Endothelial cell of umbilical vein (primary cell): ENCODE results near the gene RAB17. TPM values are rescaled to one million over a fixed set of nuclear protein-coding genes. Genes with fewer than 3 reads are reported as not detected.

ENCODE experiments used
- BruUV-seq: library from RNA; stranded (reverse); fragments of 400-500 nt; replicated peaks from 2 replicates; lab custom pipeline; 2021; lab: Mats Ljungman, UMichigan
- CTCF ChIA-PET: fragments of 300-600, 350-600 bp; sonication (Branson Sonifier 250); formaldehyde crosslinking; loops from one replicate; lab custom pipeline; 2021; ENCODE audit warnings: antibody characterized with exemption, inconsistent platforms; lab: Charles Lee
- POLR2A ChIA-PET: fragments of 300-600, 350-600 bp; sonication (Branson Sonifier 250); formaldehyde crosslinking; loops from one replicate; lab custom pipeline; 2021; ENCODE audit warnings: antibody characterized with exemption, inconsistent platforms; lab: Charles Lee
- DNase-seq: peaks from one replicate; pipeline ENCODE4 v3.0.0-alpha.2; 2011; ENCODE audit warnings: low read depth, low spot score
- FAIRE-seq: peaks from 2 replicates; lab custom pipeline; 2011; peaks lifted over from hg19 to GRCh38; lab: Jason Lieb, UNC
- H2AFZ ChIP-seq: 2 replicates; pipeline ENCODE4 v1.6.0; 2012; ENCODE audit warnings: low read depth, low read length, control low read depth, inconsistent platforms
- H3K27ac ChIP-seq: 2 replicates; pipeline ENCODE4 v1.5.1; 2011; ENCODE audit warnings: low read depth, mild to moderate bottlenecking, control low read depth, low read length, moderate library complexity; ENCODE audit not compliant: insufficient read depth
- H3K27me3 ChIP-seq, 2 experiments: 2 replicates each; pipeline versions ENCODE4 v1.6.0 to v1.6.1; 2011; ENCODE audit warnings: low read length in 2 of 2, mixed read lengths in 1 of 2; ENCODE audit not compliant: control insufficient read depth in 2 of 2, insufficient read depth in 2 of 2
- H3K36me3 ChIP-seq, 2 experiments: 2 replicates in 1 of 2; 3 replicates in 1 of 2; pipeline ENCODE4 v1.5.1; 2011; ENCODE audit warnings: low read length in 2 of 2, mild to moderate bottlenecking in 1 of 2, moderate library complexity in 1 of 2; ENCODE audit not compliant: control insufficient read depth in 2 of 2, insufficient read depth in 2 of 2; ENCODE audit errors: extremely low read depth in 1 of 2
- H3K4me1 ChIP-seq: 3 replicates; pipeline ENCODE4 v1.5.1; 2011; ENCODE audit warnings: mild to moderate bottlenecking, low read length; ENCODE audit not compliant: control insufficient read depth, insufficient read depth; ENCODE audit errors: extremely low read depth
- H3K4me2 ChIP-seq: 2 replicates; pipeline ENCODE4 v1.6.1; 2011; ENCODE audit warnings: low read length, control low read depth, mixed read lengths; ENCODE audit not compliant: insufficient read depth
- H3K4me3 ChIP-seq, 3 experiments: fragments of 200-600 bp in 1 of 3; sonication (generic), shearing (Covaris generic) in 1 of 3; replicated peaks in 1 of 3; 2 replicates each; pipeline ENCODE4 v1.5.1; 2011 to 2016; ENCODE audit warnings: control low read depth in 3 of 3, low read length in 3 of 3, mild to moderate bottlenecking in 2 of 3, inconsistent platforms in 1 of 3, low read depth in 1 of 3, moderate library complexity in 1 of 3; ENCODE audit not compliant: insufficient read depth in 1 of 3
- H3K79me2 ChIP-seq: 2 replicates; pipeline ENCODE4 v1.6.0; 2012; ENCODE audit warnings: low read length, inconsistent platforms; ENCODE audit not compliant: control insufficient read depth, insufficient read depth
- H3K9ac ChIP-seq: replicated peaks from 2 replicates; pipeline ENCODE3; 2011; ENCODE audit warnings: low read length, control low read depth; ENCODE audit not compliant: insufficient read depth; ENCODE audit errors: extremely low read depth
- H3K9me1 ChIP-seq: replicated peaks from 3 replicates; pipeline ENCODE4 v1.6.0; 2011; ENCODE audit warnings: mild to moderate bottlenecking, low read length; ENCODE audit not compliant: control insufficient read depth, insufficient read depth; ENCODE audit errors: extremely low read depth
- H3K9me3 ChIP-seq: replicated peaks from 2 replicates; pipeline ENCODE4 v1.5.1; 2012; ENCODE audit warnings: low read length, inconsistent platforms; ENCODE audit not compliant: control insufficient read depth, insufficient read depth
- H4K20me1 ChIP-seq: replicated peaks from 2 replicates; pipeline ENCODE3; 2011; ENCODE audit warnings: mild to moderate bottlenecking, low read length; ENCODE audit not compliant: control insufficient read depth, insufficient read depth; ENCODE audit errors: extremely low read depth
- EZH2 ChIP-seq: IDR thresholded peaks from 2 replicates; pipeline ENCODE4 v1.6.1; 2012; ENCODE audit warnings: borderline replicate concordance, low read depth, mild to moderate bottlenecking, moderate library complexity, low read length, inconsistent platforms; ENCODE audit not compliant: severe bottlenecking
- FOS ChIP-seq: IDR thresholded peaks from 2 replicates; pipeline ENCODE4 v1.6.1; 2011; ENCODE audit warnings: mild to moderate bottlenecking, low read length, moderate library complexity, borderline replicate concordance; ENCODE audit not compliant: insufficient read depth
- GATA2 ChIP-seq: IDR thresholded peaks from 2 replicates; pipeline ENCODE4 v1.7.0; 2011; ENCODE audit warnings: low read depth, mild to moderate bottlenecking, moderate library complexity, mixed read lengths, low read length; ENCODE audit not compliant: insufficient read length, insufficient read depth
- MYC ChIP-seq: IDR thresholded peaks from one replicate; pipeline ENCODE4 v1.6.1; 2011; ENCODE audit warnings: mild to moderate bottlenecking, low read depth, low read length
- dilution Hi-C: fragments of 300-500 bp; cut with MboI; formaldehyde crosslinking; loops from one replicate; pipeline ENCODE4 v1.15.0; 2019; ENCODE audit warnings: low sequenced_read_pairs; ENCODE audit not compliant: extremely low pct_ligation_motif_present
- intact Hi-C: fragments of 100-400 bp; cut with micrococcal nuclease; formaldehyde crosslinking; loops from one replicate; pipeline ENCODE4 v1.10.0; 2022
- polyA plus RNA-seq, 4 experiments: library from polyadenylated mRNA; depleted of rRNA in 3 of 4; stranded (reverse) in 3 of 4; unstranded in 1 of 4; fragments of >200 nt; gene quantifications; 2 replicates each; pipeline versions ENCODE4 v1.2.1 to v1.2.3, GENCODE V29; 2011 to 2012; ENCODE audit warnings: missing spikeins in 1 of 4
- total RNA-seq: library from RNA; stranded (reverse); gene quantifications from 2 replicates; pipeline ENCODE4 v1.2.3, GENCODE V29; 2021
- TF ChIP-seq, protein P1 (sequence below), 2 donors: IDR thresholded peaks; 1 replicate in 1 of 2; 2 replicates in 1 of 2; pipeline ENCODE4 v1.5.1; 2011; ENCODE audit warnings: low read length in 2 of 2, mild to moderate bottlenecking in 2 of 2, moderate library complexity in 2 of 2, control low read depth in 1 of 2, inconsistent platforms in 1 of 2, low read depth in 1 of 2; ENCODE audit not compliant: insufficient read depth in 1 of 2; ENCODE audit errors: extremely low read depth in 1 of 2
- TF ChIP-seq, protein P2 (sequence below): IDR thresholded peaks from 2 replicates; pipeline ENCODE4 v1.6.1; 2011; ENCODE audit not compliant: insufficient read depth, insufficient read length

The RAB17 gene
- total and polyA plus RNA-seq, 2 donors (not counting 3 experiments of a cell fraction or from before 2014, with no cell fraction given) = 0.41 to 0.77 TPM

DNA sequence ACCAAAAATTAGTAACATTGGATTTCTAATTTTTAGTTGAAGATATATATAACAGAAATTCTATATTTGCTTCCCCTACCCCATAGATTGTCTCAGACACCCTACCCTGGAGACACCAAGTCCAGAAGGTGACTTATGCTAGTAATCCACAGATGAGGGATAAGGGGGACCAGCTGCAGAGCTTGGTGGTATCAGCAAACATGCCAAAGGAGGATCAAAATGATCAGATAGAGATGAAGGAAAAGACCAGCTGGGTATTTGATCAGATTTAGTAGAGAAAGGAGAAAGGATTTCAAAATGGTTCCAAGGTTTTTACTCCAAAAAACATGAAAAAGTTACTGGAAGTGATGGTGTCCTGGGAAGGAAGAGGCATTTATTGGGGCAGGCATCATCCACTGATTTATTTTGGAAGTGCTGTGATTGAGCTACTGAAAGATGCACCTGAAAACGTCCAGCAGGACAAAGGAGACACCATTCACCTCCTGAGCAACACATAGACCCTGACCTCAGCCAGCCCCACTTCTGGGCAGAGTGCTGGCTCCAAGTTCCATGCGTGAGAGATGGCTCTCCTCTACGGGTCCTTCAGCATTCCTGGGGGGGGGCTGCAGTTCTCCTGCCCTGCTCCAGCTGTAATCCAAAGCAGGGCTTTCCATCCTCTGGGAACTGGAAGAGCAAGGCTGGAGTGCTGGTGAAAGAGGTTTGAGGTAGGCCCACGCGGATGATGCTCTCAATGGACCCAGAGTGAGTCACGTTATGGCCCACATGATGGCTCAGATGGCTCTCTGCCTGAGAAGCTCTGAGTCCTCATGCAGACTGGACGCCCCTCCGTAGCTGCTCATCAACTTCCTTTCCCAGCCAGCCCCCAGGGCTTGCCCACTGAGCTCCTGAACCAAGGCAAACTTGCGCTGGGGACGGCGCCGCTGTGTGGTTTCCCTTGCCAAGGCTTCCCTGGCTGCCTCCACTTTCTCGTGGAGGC, 33.2 kb upstream of the RAB17 start:
- Histone ChIP-seq H3K27ac (no peak overlapping the region), H3K9me1 (no peaks in the 10 kb centered on the region), H3K4me1 (peaks cover 11% of the 10 kb centered on the region), H3K79me2 (no peaks in the 10 kb centered on the region), H3K4me3 (no peak overlapping the region), H3K9ac (no peak overlapping the region), H2AFZ (no peak overlapping the region), H4K20me1 (no peaks in the 10 kb centered on the region), H3K9me3 (no peaks in the 10 kb centered on the region), H3K4me2 (no peak overlapping the region), H3K27me3 (no peaks in the 10 kb centered on the region), H3K36me3 (no peaks in the 10 kb centered on the region)
- intact Hi-C loops (loop anchor here (5.0 kb wide), 1 partner anchor 1366 kb away; no protein-coding TSS in a partner anchor), dilution Hi-C loops (no loop called here)
- TF ChIP-seq FOS (no peak), GATA2 (no peak), EZH2 (no peak), MYC (no peak)
- TF ChIP-seq, protein P1, sequence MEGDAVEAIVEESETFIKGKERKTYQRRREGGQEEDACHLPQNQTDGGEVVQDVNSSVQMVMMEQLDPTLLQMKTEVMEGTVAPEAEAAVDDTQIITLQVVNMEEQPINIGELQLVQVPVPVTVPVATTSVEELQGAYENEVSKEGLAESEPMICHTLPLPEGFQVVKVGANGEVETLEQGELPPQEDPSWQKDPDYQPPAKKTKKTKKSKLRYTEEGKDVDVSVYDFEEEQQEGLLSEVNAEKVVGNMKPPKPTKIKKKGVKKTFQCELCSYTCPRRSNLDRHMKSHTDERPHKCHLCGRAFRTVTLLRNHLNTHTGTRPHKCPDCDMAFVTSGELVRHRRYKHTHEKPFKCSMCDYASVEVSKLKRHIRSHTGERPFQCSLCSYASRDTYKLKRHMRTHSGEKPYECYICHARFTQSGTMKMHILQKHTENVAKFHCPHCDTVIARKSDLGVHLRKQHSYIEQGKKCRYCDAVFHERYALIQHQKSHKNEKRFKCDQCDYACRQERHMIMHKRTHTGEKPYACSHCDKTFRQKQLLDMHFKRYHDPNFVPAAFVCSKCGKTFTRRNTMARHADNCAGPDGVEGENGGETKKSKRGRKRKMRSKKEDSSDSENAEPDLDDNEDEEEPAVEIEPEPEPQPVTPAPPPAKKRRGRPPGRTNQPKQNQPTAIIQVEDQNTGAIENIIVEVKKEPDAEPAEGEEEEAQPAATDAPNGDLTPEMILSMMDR (IDR thresholded peaks at IDR 0.05; ENCODE audit: extremely low read depth in 1 of 2, insufficient read depth in 1 of 2, low read depth in 1 of 2, low read length in 2 of 2) = no peak
- TF ChIP-seq, protein P2, sequence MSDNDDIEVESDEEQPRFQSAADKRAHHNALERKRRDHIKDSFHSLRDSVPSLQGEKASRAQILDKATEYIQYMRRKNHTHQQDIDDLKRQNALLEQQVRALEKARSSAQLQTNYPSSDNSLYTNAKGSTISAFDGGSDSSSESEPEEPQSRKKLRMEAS = no peak
- DNase-seq (no peak), FAIRE-seq (no peak)
- ChIA-PET POLR2A (interaction anchor here (0.6 kb wide), 1 partner anchor 104 kb away, joined by 3 read pairs; no protein-coding TSS in a partner anchor), CTCF (interaction anchor here (0.7 to 1.2 kb wide), 5 partner anchors 24 to 121 kb away, joined by 3 to 4 read pairs (median 3); no protein-coding TSS in a partner anchor)
- BruUV-seq = no TSS peak
